GM12878 (cell line): Measurements from ENCODE around the gene TMEM167B. TPM values are rescaled to one million over a fixed set of nuclear protein-coding genes. Genes with fewer than 3 reads are reported as not detected.

Source experiments
- ATAC-seq: fragments of 200-7000 bp; cut with Tn5 transposase; 3 replicates; pipeline ENCODE4 v1.9.1; 2020; ENCODE audit warnings: mild to moderate bottlenecking, moderate library complexity
- BruUV-seq: library from RNA; stranded (reverse); fragments of 400-500 nt; replicated peaks from 2 replicates; lab custom pipeline; 2021; lab: Mats Ljungman, UMichigan
- CTCF ChIA-PET: fragments of 300-600 bp; sonication (Branson Sonifier 250); formaldehyde crosslinking; extraction: SDS; loops from one replicate; lab custom pipeline; 2021; ENCODE audit warnings: inconsistent platforms; lab: Yijun Ruan, JAX
- POLR2A ChIA-PET: fragments of 350-600 bp; formaldehyde crosslinking; extraction: SDS; loops from one replicate; lab custom pipeline; 2021; ENCODE audit warnings: inconsistent platforms; lab: Charles Lee
- RAD21 ChIA-PET: fragments of 300-600 bp; sonication (Branson Sonifier 250); formaldehyde crosslinking; loops from one replicate; lab custom pipeline; 2023; ENCODE audit warnings: antibody characterized with exemption; ENCODE audit not compliant: unreplicated experiment; lab: Charles Lee
- SMC1A ChIA-PET: fragments of 300-600 bp; sonication (Branson Sonifier 250); formaldehyde crosslinking; loops from one replicate; lab custom pipeline; 2023; ENCODE audit not compliant: unreplicated experiment, uncharacterized antibody; lab: Charles Lee
- DNase-seq: peaks from one replicate; pipeline ENCODE4 v3.0.0-alpha.2; 2011; ENCODE audit warnings: low read depth, low spot score
- FAIRE-seq: peaks from 3 replicates; lab custom pipeline; 2011; peaks lifted over from hg19 to GRCh38; lab: Jason Lieb, UNC
- H2AFZ ChIP-seq: 2 replicates; pipeline ENCODE4 v1.6.0; 2011; ENCODE audit warnings: low read depth, low read length, control low read depth; ENCODE audit not compliant: control insufficient read depth
- H3K27ac ChIP-seq: 2 replicates; pipeline ENCODE4 v1.5.1; 2011; ENCODE audit warnings: control low read depth; ENCODE audit not compliant: control insufficient read depth, insufficient read depth
- H3K27me3 ChIP-seq, 2 experiments: replicated peaks in 1 of 2; 2 replicates each; pipeline versions ENCODE4 v1.6.0 to v1.6.1; 2011; ENCODE audit warnings: low read length in 1 of 2; ENCODE audit not compliant: control insufficient read depth in 2 of 2, insufficient read depth in 2 of 2
- H3K36me3 ChIP-seq, 2 experiments: 2 replicates each; pipeline ENCODE4 v1.5.1; 2011; ENCODE audit warnings: low read length in 1 of 2; ENCODE audit not compliant: control insufficient read depth in 2 of 2, insufficient read depth in 2 of 2
- H3K4me1 ChIP-seq: 2 replicates; pipeline ENCODE4 v1.6.1; 2011; ENCODE audit warnings: mild to moderate bottlenecking, low read length, moderate library complexity, mixed read lengths; ENCODE audit not compliant: control insufficient read depth, insufficient read depth
- H3K4me2 ChIP-seq: 2 replicates; pipeline ENCODE4 v1.6.0; 2011; ENCODE audit warnings: control low read depth; ENCODE audit not compliant: control insufficient read depth, insufficient read depth
- H3K4me3 ChIP-seq: fragments of 200-600 bp; sonication (generic); 2 replicates; pipeline ENCODE4 v1.5.1; 2016
- H3K79me2 ChIP-seq: 2 replicates; pipeline ENCODE4 v1.6.0; 2011; ENCODE audit warnings: low read length; ENCODE audit not compliant: control insufficient read depth, insufficient read depth
- H3K9ac ChIP-seq: 2 replicates; pipeline ENCODE4 v1.8.0; 2011; ENCODE audit warnings: low read length, control low read depth, mixed read lengths; ENCODE audit not compliant: control insufficient read depth, insufficient read depth
- H3K9me3 ChIP-seq: replicated peaks from 3 replicates; pipeline ENCODE4 v1.5.1; 2011; ENCODE audit warnings: mild to moderate bottlenecking, low read length; ENCODE audit not compliant: control insufficient read depth, insufficient read depth
- H4K20me1 ChIP-seq: 2 replicates; pipeline ENCODE4 v1.6.0; 2011; ENCODE audit not compliant: control insufficient read depth, insufficient read depth
- E2F4 ChIP-seq: IDR thresholded peaks from 2 replicates; pipeline ENCODE4 v1.6.1; 2012; ENCODE audit warnings: low read depth, low read length, improper control_type of control experiment
- E4F1 ChIP-seq: fragments of 450-650 bp; IDR thresholded peaks from 2 replicates; pipeline ENCODE4 v1.6.1; 2018; ENCODE audit warnings: borderline replicate concordance, mild to moderate bottlenecking; ENCODE audit not compliant: partially characterized antibody
- NFIC ChIP-seq: IDR thresholded peaks from 2 replicates; pipeline ENCODE4 v1.6.1; 2012; ENCODE audit warnings: low read depth, mild to moderate bottlenecking, inconsistent platforms, low read length, moderate library complexity
- NFXL1 ChIP-seq: fragments of 450-650 bp; IDR thresholded peaks from 2 replicates; pipeline ENCODE4 v1.6.1; 2017; ENCODE audit warnings: antibody characterized with exemption, mild to moderate bottlenecking, borderline replicate concordance
- NFYB ChIP-seq: IDR thresholded peaks from 2 replicates; pipeline ENCODE4 v1.6.1; 2011; ENCODE audit warnings: low read depth, mild to moderate bottlenecking, low read length, improper control_type of control experiment, moderate library complexity; ENCODE audit not compliant: insufficient read depth
- TAF1 ChIP-seq: IDR thresholded peaks from 2 replicates; pipeline ENCODE4 v1.6.1; 2011; ENCODE audit warnings: mild to moderate bottlenecking, low read depth, low read length, borderline replicate concordance
- USF1 ChIP-seq: IDR thresholded peaks from 2 replicates; pipeline ENCODE4 v1.6.1; 2011; ENCODE audit warnings: borderline replicate concordance, low read depth, mild to moderate bottlenecking, moderate library complexity, mixed read lengths, low read length; ENCODE audit not compliant: insufficient read depth; ENCODE audit errors: extremely low read length
- WGBS: methylation state at CpG from one replicate; pipeline ENCODE4 v1.1.6; 2016; ENCODE audit warnings: low lambda C conversion rate; ENCODE audit not compliant: insufficient replicate concordance, insufficient coverage; ENCODE audit errors: missing lambda C conversion rate; 5-methylcytosine and 5-hydroxymethylcytosine counted together
- in situ Hi-C: fragments of 300-500 bp; cut with MboI; formaldehyde crosslinking; loops from 9 replicates; pipeline ENCODE4 v1.14.3; 2018; ENCODE audit warnings: mixed read lengths
- intact Hi-C: fragments of 100-400 bp; cut with micrococcal nuclease; formaldehyde crosslinking; loops from one replicate; pipeline ENCODE4 v1.14.2; 2022; ENCODE audit not compliant: unreplicated experiment
- polyA plus RNA-seq, 11 experiments: library from polyadenylated mRNA; depleted of rRNA in 4 of 11; unstranded in 6 of 11; stranded (reverse) in 5 of 11; fragments of >200 nt; fragmentation: Nextera tagmentation in 4 of 11; fragmentation: Illumina TruSeq in 1 of 11; extraction: Ambion mirVana in 4 of 11; extraction: Trizol in 1 of 11; gene quantifications; 1 replicate in 1 of 11; 2 replicates in 10 of 11; pipeline versions ENCODE4 v1.2.1 to v1.2.3, GENCODE V29; 2011 to 2016; ENCODE audit warnings: inconsistent platforms in 2 of 11, missing spikeins in 2 of 11, low read depth in 1 of 11
- total RNA-seq, 4 experiments: library from RNA; depleted of rRNA in 3 of 4; stranded (reverse); fragments of >200 nt in 3 of 4; fragmentation: Illumina TruSeq in 1 of 4; extraction: Trizol in 1 of 4; gene quantifications; 2 replicates each; pipeline versions ENCODE4 v1.2.1 to v1.2.3, GENCODE V29; 2013 to 2021

The TMEM167B gene
- total and polyA plus RNA-seq, 10 of the 15 experiments (the other 5 are each of a cell fraction or from before 2014, with no cell fraction given) = 15.6 to 26.1 (median 21.1) TPM

GRCh38 chr1:109137958-109138357 is 47.4 kb downstream of the TMEM167B start:
- no peaks in the 10 kb centered on the region for H4K20me1 ChIP-seq
- intact Hi-C loops (no loop called here), in situ Hi-C loops (no loop called here)
- POLR2A ChIA-PET = no interaction called here
- SMC1A ChIA-PET = no interaction called here
- H3K9ac ChIP-seq = no peak overlapping the region
- H3K4me3 ChIP-seq = no peak overlapping the region
- H3K27me3 ChIP-seq = no peaks in the 10 kb centered on the region
- FAIRE-seq (no peak), DNase-seq (no peak), ATAC-seq (no peak)
- CTCF ChIA-PET = no interaction called here
- no TSS peak for BruUV-seq
- H3K4me2 ChIP-seq = no peak overlapping the region
- TF ChIP-seq NFYB = no peak
- TF ChIP-seq TAF1 = no peak
- TF ChIP-seq NFXL1 = no peak
- TF ChIP-seq E2F4 = no peak
- no peak for TF ChIP-seq USF1
- no peak for TF ChIP-seq E4F1
- no peak for TF ChIP-seq NFIC
- H3K4me1 ChIP-seq = peaks cover 10% of the 10 kb centered on the region
- no peak overlapping the region for H3K27ac ChIP-seq
- no peaks in the 10 kb centered on the region for H3K36me3 ChIP-seq
- RAD21 ChIA-PET = no interaction called here
- WGBS = 23% methylated on average over 3 of the region's 3 CpGs
- H3K9me3 ChIP-seq = no peaks in the 10 kb centered on the region
- no peak overlapping the region for H2AFZ ChIP-seq
- H3K79me2 ChIP-seq = no peaks in the 10 kb centered on the region
